HG02798 (cell line): ENCODE data around the gene POLL.
"Not testable (repeated sequence)": the region's sequence is repeated elsewhere in the genome, so short reads cannot be mapped to it uniquely, and the experiment has no call there.

ENCODE experiments used
- ATAC-seq: cut with Tn5 transposase; IDR thresholded peaks from one replicate; pipeline ENCODE4 v1.9.1; 2021; ENCODE audit warnings: mild to moderate bottlenecking; ENCODE audit not compliant: unreplicated experiment, poor library complexity

The POLL gene

GRCh38 chr10:101612086-101612485 lies 24.0 kb upstream of the POLL start:
- ATAC-seq, result no peak

GRCh38 chr10:101611096-101611905 lies 23.2 kb upstream of the POLL start:
- no peak for ATAC-seq

DNA sequence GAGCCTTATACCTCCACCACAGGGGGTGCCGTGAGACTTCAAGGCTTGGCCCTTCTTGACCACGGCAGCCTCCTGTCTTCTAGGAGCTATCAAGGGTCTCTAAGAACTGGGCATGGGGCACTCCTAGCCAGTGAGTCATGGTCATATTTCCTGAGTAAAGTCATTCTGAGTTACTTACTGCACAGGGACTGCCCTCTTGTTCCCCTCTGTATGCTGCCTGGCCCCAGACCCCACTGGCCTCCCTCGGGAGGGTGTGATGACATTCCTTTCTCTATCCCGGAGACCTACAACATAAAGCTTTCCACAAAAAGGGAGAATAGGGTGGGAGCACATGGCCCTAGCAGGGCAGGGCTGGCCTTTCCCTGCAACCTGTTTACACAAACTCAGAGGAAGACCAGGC lies 21.4 kb upstream of the POLL start:
- no peak for ATAC-seq

- no peak for ATAC-seq
Observed at GRCh38 chr10:101607124-101607523, 19.1 kb upstream of the POLL start.

DNA sequence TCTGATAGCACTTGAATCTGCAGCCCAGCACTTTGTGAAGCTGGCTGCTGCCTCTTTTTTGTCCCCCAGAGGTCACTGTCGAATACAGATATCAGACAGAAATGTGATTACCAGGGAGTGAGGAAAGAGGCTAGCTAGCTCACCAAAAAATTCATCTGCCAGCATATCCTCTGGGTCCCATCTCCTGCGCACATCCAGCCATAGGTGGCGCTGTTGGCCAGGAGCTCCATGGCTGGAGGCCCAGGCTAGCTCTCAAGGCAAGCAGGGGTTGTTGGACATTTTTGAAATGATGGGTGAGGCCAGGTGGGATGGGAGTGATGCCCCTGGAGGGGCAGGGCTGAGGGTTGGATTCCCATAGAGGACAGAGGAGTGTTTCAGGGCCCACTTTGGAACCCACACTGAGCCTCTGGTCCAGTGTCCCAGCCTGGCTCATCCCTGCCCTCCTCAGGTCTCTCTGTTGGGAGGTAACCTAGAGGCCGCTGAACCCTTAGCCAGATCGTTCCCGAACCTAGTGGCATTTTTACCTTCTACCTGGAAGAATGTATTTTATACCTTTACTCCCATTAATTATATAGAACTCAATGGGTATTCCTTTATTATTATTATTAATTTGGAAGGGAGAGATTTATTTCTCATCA lies 14.8 kb upstream of the POLL start:
- peak; percentile 76 for ATAC-seq

GRCh38 chr10:101601541-101601940 lies 13.5 kb upstream of the POLL start:
- ATAC-seq, result no peak

GRCh38 chr10:101597091-101597900 lies 9.2 kb upstream of the POLL start:
- no peak for ATAC-seq

DNA sequence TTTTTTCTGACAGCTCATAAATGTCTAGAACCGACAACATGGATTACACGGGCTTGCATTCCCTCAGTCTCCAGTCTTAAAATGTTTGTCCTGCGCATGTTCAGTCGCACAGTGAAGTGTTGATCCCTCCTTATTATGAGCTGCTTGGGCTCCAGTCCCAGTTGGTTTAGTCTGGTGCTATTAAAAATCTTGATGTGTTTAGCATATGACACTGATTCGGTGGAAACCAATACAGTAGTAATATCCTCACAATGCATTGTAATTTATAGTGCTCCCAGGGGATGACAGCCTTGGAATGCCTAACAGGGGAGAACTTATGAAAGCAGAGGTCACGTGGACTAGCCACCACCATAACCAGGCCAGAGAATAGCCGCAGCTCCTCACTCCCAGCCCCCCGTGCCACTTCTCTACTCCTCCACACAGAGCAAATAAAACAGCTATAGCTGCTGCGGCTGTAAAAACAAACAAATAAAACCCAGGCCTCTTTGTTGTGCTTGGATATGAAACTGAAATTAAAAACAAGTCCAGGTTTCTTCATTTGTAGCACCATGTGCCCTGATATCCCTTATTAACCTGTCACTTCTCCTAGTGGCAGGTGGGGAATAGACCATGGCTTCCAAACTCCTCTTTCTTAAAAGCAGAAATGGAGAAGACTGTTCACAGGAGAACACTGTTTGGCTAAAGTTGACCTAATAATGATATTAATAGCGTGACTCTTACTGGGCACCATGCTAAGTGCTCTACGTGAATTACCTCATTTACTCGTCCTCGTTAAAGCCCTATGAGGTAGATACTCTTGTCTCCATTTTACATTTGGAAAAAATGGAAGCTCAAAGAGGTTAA lies 7.8 kb upstream of the POLL start:
- ATAC-seq, result no peak

GRCh38 chr10:101593331-101593730 lies 5.3 kb upstream of the POLL start:
- not testable (repeated sequence) for ATAC-seq

- ATAC-seq, result no peak
Observed at GRCh38 chr10:101588879-101589278, 822 bp upstream of the POLL start.

DNA sequence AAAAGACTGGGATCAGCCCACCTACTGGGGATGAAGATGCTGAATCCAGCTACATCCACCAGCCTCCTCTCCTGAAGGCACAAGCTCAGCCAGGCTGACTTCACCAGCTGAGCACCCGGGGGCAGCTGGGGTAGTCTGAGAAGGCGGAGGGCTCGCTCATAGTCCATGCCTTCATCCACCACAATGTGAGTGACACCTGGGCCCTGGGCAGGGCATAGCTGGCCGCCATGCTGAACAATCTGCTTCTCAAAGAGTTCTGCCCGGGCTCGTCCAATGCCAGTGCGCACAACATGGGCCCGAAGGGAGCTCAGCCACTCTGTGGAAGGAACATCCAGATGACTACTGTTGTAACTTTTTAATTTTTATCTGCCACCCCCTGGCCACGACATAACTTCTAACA lies 2.2 kb downstream of the POLL start:
- ATAC-seq, result no peak

GRCh38 chr10:101580486-101581399 lies 7.3 kb downstream of the POLL start:
- no peak for ATAC-seq

GRCh38 chr10:101579516-101579870 lies 8.6 kb downstream of the POLL start:
- ATAC-seq, result no peak

GRCh38 chr10:101578803-101579515 lies 9.1 kb downstream of the POLL start:
- no peak for ATAC-seq

DNA sequence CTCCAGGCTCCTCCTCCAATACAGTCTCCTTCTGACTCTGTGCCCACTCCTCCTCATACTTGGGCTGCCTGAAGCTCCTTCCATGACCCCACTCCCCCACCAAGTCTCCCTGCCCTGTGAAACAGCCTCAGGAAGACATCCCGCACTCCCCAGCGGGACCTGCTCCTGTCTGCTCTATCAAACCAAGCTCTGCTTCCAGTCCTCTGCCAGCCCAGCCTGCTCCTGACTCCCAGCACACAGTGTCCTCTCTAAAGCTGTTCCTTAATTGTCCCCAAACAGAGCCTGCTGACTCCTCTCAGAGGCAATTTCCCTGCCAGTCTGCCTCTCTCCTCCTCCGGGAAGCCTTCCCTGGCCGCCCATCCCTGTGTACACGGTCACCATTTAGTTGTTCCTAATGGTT lies 9.9 kb downstream of the POLL start:
- ATAC-seq, result no peak

- ATAC-seq, result no peak
Observed at GRCh38 chr10:101577121-101577871, 10.8 kb downstream of the POLL start.

GRCh38 chr10:101576211-101576863 lies 11.7 kb downstream of the POLL start:
- no peak for ATAC-seq
